A549 treated with AZD9567 at 1 μM for 4 hours (cell line): ENCODE results near the gene OPRM1. TPM values are rescaled to one million over a fixed set of nuclear protein-coding genes. Genes with fewer than 3 reads are reported as not detected.

Experiments
- total RNA-seq: library from RNA; stranded (reverse); fragments of 200-300 nt; extraction: Qiagen RNA extraction; gene quantifications from 5 replicates; pipeline ENCODE4 v1.2.3, GENCODE V29; 2022; ENCODE audit not compliant: insufficient read depth

OPRM1 gene
- total RNA-seq: not detected in 5 replicates

DNA sequence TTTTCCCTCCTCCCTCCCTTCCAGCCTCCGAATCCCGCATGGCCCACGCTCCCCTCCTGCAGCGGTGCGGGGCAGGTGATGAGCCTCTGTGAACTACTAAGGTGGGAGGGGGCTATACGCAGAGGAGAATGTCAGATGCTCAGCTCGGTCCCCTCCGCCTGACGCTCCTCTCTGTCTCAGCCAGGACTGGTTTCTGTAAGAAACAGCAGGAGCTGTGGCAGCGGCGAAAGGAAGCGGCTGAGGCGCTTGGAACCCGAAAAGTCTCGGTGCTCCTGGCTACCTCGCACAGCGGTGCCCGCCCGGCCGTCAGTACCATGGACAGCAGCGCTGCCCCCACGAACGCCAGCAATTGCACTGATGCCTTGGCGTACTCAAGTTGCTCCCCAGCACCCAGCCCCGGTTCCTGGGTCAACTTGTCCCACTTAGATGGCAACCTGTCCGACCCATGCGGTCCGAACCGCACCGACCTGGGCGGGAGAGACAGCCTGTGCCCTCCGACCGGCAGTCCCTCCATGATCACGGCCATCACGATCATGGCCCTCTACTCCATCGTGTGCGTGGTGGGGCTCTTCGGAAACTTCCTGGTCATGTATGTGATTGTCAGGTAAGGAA, at the start of gene OPRM1:
TSS of gene OPRM1 (plus strand) at position 10 of the 612 bp plus-strand sequence. CDS start at position 315, 305 bp downstream.

